Kidney epithelial cell (primary cell): Measurements from ENCODE around the gene KCTD16. TPM values are rescaled to one million over a fixed set of nuclear protein-coding genes. Genes with fewer than 3 reads are reported as not detected.

Experiments used
- DNase-seq: peaks from one replicate; pipeline ENCODE4 v3.0.0-alpha.2; 2010; ENCODE audit warnings: low read depth
- H3K27me3 ChIP-seq: 2 replicates; pipeline ENCODE4 v1.6.0; 2011; ENCODE audit warnings: low read length; ENCODE audit not compliant: control insufficient read depth, insufficient read depth
- H3K36me3 ChIP-seq: 2 replicates; pipeline ENCODE4 v1.5.1; 2011; ENCODE audit warnings: low read length; ENCODE audit not compliant: control insufficient read depth, insufficient read depth
- H3K4me3 ChIP-seq: 2 replicates; pipeline ENCODE4 v1.5.1; 2011; ENCODE audit warnings: low read depth, mild to moderate bottlenecking, control low read depth, low read length
- CTCF ChIP-seq: IDR thresholded peaks from 2 replicates; pipeline ENCODE4 v1.5.1; 2011; ENCODE audit warnings: mild to moderate bottlenecking, moderate library complexity, low read length, control low read depth, inconsistent platforms; ENCODE audit not compliant: insufficient read depth, poor library complexity, severe bottlenecking
- total RNA-seq: library from RNA; depleted of rRNA; stranded (reverse); fragments of >200 nt; gene quantifications from 2 replicates; pipeline ENCODE4 v1.2.3, GENCODE V29; 2015

Gene KCTD16
- total RNA-seq, 1 donor from 2014 or later, result 1.4 TPM

GRCh38 chr5:144210655-144211054 lies 40.0 kb downstream of the KCTD16 start:
- TF ChIP-seq CTCF, result no peak
- H3K27me3 ChIP-seq, result no peaks in the 10 kb centered on the region
- H3K4me3 ChIP-seq, result no peak overlapping the region

DNA sequence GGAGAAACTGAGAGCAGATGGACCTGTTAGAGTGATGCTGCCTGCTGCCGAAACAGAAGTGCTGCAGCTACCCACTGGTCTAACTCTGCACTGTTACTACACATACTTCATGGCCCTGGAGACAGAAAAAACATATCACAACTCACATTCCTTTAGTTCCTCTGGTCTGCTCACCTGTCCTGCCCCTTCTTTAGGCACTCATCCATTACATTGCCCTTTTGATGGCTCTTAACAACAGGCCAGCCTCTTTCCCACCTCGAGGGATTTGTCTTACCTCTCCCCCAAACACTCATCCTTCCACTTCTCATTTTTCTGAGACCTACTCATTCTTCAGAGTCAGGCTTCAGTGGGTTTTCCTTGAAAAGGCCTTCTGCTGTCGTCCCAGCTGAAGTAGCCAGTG lies 49.2 kb downstream of the KCTD16 start:
- DNase-seq, result peak; percentile 7
- no peak for TF ChIP-seq CTCF
- Histone ChIP-seq H3K27me3 (no peaks in the 10 kb centered on the region), H3K4me3 (no peak overlapping the region), H3K36me3 (no peaks in the 10 kb centered on the region)

More at GRCh38 chr5:144210655-144211054, 40.0 kb downstream of the KCTD16 start:
- DNase-seq, result no peak
- no peaks in the 10 kb centered on the region for H3K36me3 ChIP-seq

- DNase-seq, result no peak
- TF ChIP-seq CTCF, result no peak
These were observed 56.8 kb downstream of the KCTD16 start for GRCh38 chr5:144227363-144227999.

DNA sequence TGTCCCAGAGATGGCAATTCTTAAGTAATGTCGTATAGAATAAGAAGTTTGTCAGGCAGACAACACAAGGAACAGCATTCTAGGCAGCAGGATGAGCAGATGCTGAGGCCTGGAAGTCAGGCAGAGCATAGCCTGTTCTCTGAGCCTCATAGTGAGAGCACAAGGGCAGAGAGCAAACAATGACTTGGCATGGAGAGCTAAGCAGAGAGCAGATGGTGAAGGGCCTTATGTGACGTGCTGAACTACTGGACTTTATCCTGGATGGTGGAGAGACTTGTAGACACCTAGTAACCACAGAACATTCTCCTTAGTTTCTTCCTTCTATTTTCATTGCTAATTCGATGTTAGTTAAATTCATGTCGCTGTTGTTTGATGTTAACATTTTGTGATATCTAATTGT lies 60.1 kb downstream of the KCTD16 start:
- H3K36me3 ChIP-seq, result no peaks in the 10 kb centered on the region
- no peaks in the 10 kb centered on the region for H3K27me3 ChIP-seq
- no peak for TF ChIP-seq CTCF
- DNase-seq, result no peak
- no peak overlapping the region for H3K4me3 ChIP-seq

More at GRCh38 chr5:144227363-144227999, 56.8 kb downstream of the KCTD16 start:
- H3K27me3 ChIP-seq, result no peaks in the 10 kb centered on the region
- no peaks in the 10 kb centered on the region for H3K36me3 ChIP-seq
- no peak overlapping the region for H3K4me3 ChIP-seq

- H3K4me3 ChIP-seq, result no peak overlapping the region
- no peaks in the 10 kb centered on the region for H3K36me3 ChIP-seq
- DNase-seq, result no peak
- no peak for TF ChIP-seq CTCF
- no peaks in the 10 kb centered on the region for H3K27me3 ChIP-seq
These were observed 61.6 kb downstream of the KCTD16 start for GRCh38 chr5:144232285-144232684.

GRCh38 chr5:144236499-144236898 lies 65.8 kb downstream of the KCTD16 start:
- no peak for TF ChIP-seq CTCF
- H3K4me3 ChIP-seq, result no peak overlapping the region
- DNase-seq, result no peak
- no peaks in the 10 kb centered on the region for H3K27me3 ChIP-seq
- no peaks in the 10 kb centered on the region for H3K36me3 ChIP-seq
